Stimulated activated CD4-positive, alpha-beta T cell treated with anti-CD3 and anti-CD28 coated beads, Interleukin-12 subunit alpha, Interleukin-12 subunit beta, amount 100 ng/mL, for 24 hours (primary cell): ENCODE measurements around the gene FAM168A.
"Not testable (repeated sequence)": the region's sequence is repeated elsewhere in the genome, so short reads cannot be mapped to it uniquely, and the experiment has no call there.

Experiments used
- DNase-seq, 2 experiments: peaks; one replicate each; pipeline ENCODE4 v3.0.0-alpha.2; 2020; ENCODE audit warnings: low read depth in 2 of 2

Gene FAM168A

DNA sequence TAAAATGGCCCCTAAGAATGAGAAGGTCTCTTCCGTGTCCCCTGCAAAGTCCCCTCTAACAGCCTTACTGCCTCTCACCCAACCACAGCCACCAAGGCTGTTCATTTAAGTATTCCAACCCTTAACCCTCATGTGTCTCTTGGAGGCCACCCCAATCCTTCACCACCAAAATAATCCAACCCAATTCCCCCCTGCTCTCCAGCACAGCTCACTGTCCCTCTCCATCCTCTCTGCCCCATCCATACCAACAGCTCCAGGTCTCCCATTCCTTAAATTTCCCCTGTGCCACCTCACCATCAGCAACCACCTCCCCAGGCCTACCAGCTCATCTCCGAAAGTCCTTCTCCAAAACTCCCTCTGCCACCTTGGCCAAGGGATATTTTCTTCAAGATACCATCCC lies 1.4 kb downstream of the FAM168A start:
- no peak for DNase-seq

DNA sequence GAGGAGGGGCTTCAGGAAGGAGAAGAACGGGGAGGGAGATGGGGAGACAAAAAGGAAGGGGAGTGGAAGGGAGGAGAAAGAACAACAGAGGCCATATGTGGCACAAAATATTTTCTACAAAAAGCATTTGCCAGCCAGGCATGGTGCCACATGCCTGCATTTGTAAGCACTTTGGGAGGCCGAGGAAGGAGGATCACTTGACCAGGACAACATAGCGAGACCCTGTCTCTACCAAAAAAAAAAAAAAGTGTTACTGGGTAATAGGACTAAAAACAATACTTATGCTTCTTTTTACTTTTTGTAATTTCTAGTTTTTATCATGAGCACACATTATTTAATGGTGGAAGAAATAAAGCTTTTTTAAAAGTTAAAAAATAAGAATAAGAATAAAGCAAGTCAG lies 5.3 kb downstream of the FAM168A start:
- no peak for DNase-seq

DNA sequence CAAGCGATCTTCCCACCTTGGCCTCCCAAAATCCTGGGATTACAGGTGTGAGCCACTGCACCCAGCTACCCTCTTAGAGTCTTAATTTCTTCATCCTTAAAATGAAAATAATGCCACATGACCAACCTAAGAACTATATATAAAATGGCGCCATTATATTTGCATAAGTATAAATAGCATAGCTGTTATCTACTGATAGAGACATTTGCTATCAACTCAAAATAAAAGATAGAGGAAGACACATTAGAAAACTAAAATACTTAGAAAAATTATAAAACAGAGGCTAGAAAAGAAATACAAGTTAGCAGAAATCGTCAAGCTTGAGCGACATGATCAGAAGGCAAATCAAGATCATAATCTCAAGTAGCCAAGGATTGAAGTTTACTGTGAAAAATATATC lies 6.2 kb downstream of the FAM168A start:
- DNase-seq = no peak

DNA sequence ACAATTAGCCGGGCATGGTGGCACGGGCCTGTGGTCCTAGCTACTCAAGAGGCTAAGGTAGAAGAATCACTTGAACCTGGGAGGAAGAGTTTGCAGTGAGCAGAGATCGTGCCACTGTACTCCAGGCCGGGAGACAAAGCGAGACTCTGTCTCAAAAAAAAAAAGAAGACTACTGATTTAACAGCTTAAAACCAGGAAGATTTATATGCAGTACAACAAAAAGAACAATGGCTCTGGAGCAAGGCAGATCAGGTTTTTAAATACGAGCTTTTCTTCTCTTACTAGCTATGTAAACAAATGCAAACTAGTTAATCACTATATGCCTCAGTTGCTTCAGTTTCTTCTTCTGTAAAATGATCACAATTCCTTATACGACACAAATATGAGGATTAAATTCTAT lies 6.9 kb downstream of the FAM168A start:
- DNase-seq = no peak

DNA sequence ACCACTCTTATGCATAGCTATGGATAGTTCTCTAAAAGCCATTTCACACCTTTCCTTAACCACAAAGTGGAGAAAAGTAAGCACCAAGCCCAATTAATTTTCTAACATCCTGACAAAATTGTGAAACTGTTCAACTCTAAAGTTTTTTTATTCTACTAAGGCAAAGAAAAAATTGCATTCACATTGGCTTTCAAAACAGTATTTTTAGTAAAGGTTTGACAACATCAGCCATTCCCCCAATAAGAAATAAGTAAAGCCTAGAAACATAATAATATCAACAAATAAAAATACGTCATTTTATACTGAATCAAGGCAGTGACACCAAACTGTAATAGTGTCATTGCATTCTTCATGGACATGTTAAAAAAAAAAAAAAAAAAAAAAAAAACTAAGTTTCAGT lies 11.1 kb downstream of the FAM168A start:
- DNase-seq = no peak

DNA sequence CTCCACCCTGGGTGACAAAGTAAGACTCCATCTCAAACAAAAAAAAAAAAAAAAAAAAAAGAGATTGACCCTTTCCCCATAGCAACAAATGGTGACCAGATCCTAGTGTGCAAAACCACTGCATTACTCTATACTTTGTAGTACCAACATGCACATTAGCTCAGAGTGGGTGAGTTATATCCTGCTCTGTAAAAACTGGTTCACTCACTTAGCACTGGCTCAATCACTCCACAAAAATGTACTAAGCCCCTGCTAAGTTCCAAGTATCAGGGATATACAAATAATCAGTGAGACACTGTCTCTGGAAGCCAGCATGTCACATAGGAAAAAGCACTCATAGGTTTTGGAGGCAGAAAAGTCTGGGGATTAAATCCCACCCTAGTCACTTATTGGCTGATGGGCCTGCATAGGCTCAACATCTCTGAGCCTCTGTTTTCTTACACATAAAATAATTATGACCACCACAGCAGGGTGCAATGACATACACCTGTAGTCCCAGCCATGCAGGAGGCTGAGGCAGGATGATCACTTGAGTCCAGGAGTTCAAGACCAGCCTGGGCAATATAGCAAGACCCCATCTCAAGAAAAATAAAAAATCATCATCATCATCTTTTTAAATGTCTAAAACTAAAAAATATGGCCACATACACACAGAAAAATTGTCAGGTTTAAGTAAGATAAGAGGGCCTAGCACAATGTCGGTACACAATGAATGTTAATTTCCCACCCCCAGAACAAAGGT lies 11.9 kb downstream of the FAM168A start:
- no peak for DNase-seq

DNA sequence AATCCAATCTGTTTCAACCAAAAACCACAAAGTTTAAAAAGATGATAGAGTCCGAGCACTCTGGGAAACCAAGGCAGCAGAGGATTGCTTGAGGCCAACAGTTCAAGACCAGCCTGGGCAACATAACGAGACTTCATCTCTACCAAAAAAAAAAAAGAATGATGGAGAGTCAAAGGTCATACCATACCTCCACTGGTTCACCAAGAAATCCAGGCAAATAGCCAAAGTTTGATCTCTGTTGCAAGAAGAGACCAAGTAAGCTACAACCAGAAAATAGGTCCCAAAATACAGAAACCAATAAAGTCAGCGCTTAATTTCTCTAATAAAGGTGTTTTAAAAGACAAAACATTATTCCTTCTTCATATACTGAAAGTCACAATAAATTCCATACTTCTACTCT lies 13.1 kb downstream of the FAM168A start:
- no peak for DNase-seq

DNA sequence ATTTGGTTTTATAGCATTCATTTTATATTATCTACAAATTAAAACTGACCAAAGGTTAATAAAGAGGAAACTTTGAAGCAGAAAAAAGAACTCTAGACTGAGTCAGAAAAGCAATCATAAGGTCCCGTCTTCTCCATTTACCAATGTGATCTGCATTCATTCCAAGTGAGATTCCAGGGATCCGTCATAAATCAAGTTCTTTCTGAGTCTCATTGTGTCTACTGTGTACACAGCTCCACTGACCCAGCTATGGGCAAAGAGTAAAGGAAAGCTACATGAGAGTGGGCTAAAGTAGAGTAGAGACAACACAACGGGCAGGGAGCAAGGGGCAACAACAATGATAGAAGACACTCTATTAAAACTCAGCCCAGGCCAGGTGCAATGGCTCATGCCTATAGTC lies 15.3 kb downstream of the FAM168A start:
- DNase-seq = no peak

DNA sequence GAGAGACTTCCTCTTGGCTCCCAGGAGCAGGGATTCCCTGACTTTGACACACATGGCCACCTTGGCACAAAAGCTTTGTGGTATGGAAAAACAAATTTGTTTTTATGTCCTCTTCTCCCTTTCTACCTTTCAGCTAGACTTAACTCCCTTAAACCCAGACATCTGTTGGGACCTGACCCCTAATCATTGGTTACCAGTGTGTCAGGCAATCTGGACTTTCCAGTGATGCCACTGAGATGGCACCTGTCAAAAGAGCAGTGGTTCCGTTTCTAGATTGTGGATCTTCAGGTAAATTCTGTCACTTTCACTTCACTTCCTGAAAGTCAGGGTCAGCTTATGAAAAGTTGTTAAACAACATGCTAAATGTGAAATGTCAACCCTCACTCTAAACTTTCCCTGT lies 17.2 kb downstream of the FAM168A start:
- not testable (repeated sequence) for DNase-seq

DNA sequence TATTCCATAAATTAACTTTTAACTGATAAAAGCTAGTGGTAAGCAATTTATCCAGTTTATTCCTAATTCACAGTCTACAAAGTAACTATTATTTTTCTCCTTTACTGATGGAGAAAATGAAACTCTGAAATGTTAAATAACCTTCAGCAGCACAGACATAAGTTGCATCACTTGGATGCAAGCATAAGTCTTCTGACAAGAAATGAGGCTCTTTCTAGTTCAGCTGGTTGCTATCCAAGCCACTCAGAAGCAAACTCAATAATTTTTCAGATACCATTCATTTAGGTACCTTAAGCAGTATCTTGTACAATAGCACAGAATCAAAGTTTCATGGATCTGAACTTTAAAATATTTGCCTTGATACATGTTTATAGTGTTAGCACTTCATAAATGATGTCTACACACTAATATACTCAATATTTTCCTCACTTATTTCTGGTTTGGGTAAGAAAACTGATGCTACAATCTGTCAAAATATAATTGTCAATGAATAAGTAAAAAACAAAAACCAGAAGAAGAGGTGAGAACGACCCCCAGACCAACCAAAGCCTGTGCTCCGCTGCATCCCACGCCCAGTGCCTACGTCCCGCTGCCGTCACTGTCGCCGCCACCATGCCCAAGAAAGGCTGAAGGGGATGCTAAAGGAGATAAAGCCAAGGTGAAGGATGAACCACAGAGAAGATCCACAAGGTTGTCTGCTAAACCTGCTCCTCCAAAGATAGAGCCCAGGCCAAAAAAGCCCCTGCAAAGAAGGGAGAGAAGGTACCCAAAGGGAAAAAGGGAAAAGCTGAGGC lies 18.1 kb downstream of the FAM168A start:
- DNase-seq = no peak

DNA sequence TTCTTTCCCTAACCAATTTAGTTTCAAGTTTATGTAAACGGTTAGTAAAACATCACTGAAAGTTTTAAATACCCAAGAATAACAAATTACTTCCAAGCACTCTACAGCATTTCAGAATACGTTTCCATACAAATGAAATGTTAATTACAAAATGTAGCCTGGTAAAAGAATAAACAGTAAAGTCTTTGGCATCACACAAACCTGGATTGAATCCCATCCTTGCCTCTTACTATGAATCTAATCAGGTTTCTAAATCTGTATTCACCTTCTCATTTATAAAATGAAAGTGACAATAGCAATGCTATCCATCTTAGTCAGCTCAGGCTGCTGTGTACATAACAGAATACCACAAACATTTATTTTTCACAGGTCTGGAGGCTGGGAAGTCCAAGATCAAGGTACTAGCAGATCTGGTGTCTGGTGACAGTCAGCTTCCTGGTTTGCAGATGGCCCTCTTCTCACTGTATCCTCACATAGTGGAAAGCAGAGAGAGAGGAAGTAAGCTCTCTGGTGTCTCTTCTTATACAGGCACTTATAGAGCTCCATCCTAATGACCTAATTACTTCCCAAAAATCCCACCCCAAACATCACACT lies 19.2 kb downstream of the FAM168A start:
- no peak for DNase-seq

DNA sequence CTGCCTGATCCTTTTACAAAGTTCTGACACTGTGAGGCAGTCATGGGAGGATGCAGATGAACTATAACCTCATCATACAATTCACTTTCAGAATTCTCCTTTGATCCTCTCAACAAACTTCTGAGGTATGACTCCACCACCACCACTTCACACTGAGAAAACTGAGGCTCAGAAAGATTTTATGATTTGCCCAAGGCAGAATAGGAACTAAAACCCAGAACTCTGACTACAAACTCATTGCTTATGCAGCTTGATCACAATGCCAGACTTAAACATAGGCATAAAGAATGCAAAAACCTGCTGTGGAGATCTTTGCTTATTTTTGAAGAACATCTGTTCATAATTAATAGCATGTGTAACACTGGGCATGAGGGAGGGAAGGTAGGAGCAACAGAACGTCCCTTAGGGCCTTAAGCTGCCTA lies 20.4 kb downstream of the FAM168A start:
- DNase-seq = no peak

DNA sequence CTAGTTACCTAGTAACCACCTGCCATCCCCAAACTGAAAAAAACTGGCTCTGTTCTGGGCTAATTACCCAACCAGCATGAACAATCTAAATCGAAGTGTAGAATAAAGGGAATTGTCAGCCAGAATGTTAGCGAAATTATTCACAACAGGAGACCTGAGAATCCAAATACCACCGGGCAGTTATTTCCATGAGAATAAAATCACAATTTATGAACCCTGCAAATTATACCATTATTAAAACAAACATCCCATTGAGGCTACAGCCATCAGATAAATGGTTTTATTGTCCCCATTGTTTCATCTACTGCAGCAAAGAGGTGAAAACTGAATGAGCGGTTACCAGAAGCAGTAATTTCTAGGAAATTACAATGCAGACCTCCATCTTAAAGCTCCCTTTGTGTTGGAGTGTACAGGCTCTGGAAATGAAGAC lies 21.7 kb downstream of the FAM168A start:
- DNase-seq = no peak

DNA sequence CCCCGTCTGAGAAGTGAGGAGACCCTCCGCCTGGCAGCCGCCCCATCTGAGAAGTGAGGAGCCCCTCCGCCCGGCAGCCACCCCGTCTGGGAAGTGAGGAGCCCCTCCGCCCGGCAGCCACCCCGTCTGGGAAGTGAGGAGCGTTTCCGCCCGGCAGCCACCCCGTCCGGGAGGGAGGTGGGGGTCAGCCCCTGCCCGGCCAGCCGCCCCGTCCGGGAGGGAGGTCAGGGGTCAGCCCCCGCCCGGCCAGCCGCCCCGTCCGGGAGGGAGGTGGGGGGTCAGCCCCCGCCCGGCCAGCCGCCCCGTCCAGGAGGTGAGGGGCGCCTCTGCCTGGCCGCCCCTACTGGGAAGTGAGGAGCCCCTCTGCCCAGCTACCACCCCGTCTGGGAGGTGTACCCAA lies 25.9 kb downstream of the FAM168A start:
- DNase-seq = not testable (repeated sequence)

DNA sequence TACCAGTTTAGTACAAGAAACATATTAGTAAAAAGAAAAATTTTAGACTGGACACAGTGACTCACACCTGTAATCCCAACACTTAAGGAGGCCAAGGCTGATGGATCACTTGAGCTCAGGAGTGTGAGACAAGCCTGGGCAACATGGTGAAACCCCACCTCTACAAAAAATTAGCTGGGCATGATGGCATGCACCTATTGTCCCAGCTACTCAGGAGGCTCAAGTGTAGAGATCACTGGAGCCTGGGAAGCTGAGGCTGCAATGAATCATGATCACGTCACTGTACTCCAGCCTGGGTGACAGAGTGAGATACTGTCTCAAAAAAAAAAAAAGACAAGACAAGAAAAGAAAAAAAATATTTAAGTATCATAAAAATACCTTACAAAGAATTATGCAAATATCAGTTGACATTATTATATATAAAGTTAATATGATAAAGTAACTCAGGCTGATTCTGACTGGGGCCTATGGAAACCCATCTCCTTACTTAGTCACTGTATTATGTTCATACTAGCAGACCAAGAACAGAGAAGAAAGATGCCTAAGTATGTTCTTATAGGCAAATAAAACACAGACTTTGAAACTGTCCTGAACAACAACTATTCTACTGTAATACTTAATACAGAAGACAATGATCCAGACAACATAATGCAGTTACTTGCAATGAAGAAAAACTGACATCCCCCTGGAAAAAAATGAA lies 27.3 kb downstream of the FAM168A start:
- DNase-seq = no peak

DNA sequence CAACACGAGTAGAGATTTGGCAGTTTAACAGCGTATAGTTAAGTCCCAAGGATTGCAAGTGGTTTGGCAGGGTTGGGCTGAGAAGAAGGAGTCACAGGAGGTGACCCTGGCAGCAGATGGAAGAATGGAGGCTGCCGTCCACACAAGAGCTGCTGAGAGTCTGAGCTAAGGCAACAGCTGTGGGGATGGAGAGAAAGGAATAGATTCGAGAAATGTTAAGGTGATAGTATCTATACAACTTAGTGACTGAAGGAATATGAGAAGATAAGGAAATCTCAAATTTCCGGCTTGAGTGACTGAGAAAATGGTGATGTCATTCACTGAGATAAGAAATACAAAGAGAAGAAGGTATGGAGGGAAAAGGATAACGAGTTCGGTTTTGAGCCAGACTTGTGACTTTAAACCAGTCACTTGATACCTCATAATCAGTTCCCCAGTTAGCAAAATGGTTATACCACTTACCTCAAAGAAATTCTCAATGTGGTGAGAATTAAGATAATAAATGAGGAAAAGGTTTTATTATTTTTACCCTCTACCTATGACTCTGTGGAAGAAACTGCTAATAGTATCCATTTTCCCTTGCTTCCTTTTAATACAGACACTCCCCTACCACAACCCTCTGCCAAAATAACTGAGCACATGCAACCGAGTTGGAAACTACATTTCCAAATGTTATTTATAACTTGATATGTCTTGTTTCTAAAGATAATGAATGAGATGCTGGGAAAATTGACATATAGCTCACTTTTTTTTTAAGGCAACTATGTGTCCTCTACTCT lies 30.7 kb downstream of the FAM168A start:
- no peak for DNase-seq

DNA sequence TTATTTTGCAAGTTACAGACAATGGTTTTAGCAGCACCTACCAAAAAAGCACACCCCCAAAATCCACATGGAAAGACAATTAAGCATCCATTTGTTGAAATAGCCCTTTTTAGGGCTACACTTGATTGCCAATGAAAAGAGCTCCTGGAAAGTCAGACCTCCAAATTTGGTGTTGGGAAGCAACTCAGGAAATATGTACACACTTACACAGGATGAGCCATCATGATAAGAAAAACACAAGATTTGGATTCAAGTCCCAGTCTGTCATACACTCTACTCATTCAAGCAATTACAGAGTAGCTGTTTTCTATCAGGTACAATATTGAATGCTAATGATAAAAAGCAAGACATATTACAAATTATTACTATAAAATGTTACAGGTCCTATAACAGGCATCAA lies 31.5 kb downstream of the FAM168A start:
- no peak for DNase-seq

DNA sequence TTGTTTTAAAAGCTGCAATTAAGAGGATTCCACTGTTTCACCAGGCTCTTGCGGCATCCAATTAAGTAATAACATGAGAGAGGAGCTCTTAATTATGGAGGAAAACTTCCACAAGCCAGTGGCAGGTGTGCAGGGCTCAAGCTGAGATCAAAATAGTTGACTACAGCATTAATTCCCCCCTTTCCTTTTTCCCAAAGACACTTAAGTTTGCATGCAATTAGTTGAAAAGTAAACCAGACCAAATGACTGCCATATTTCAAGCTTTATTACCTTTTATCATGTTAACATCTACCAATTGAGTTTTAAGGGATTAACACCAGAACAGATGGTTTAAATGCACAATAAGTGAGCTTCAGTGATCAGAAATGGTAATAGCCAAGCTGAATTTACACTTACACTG lies 32.1 kb downstream of the FAM168A start:
- DNase-seq = no peak

DNA sequence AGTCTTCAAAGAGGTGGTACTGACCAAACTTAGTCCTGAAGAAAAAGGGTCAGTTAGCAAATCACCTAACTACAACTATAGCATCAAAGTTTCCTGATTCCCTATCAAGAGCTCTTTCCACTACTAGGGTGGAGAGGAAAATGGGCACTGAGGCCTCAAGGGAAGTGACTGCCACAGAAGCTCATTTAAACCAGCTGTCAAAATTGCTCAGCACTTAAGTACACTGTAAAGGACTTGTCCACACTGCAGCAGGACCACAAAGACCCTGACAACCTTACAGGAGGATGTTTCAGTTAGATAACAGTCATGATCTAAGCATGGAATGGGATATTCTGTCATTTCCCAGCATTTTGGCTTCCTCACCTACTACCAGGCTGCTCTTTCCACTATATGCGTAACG lies 33.0 kb downstream of the FAM168A start:
- no peak for DNase-seq

DNA sequence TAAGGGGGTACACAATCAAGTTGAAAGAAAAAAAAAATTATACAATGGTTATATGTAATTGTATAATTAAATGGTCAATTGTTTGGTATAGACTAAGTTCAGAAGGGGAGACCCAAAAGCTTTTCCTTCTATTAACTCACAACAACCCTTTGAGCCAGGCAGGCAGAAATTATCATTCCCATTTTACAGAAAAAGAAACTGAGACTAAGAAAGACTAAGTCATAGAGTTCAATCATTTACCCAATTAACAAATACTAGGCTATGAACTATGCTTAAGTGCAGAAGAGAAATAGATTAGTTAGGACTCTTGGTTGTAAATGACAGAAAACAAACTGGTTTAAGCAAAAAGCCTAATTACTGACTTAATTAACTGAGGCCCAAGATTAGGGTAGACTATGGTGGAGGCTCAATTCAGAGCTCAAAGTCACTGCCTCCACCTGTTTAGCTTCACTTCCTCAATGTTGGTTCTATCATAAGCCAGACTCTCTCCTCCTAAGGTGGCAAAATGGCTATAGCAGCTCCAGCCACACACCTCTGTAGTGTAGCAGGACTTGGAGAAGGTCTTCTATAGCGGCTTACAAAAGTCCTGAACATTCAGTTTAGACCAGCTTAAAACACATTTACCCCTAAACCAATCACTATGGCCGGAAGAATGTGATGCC lies 34.2 kb downstream of the FAM168A start:
- no peak for DNase-seq

DNA sequence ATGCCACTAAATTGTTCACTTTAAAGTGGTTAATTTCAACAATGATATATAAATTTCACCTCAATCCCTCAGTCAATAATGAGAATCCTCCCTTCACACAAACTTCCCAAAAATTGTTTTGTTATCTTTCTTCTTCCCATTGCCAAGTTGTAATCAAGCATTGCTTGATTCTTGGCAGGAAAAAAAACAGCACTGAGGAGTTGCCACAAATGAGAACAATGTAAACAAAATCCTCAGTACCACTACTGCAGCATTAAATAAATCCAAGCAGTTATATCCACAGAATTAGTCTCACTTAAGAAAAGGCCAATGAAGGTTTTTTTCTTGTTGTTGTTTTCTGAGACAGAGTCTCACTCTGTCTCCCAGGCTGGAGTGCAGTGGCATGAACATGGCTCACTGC lies 38.2 kb downstream of the FAM168A start:
- DNase-seq = no peak
